Astrocyte of the spinal cord (primary cell): ENCODE results near the gene PXMP2.

Experiments
- DNase-seq: peaks from one replicate; pipeline ENCODE4 v3.0.0; 2011; ENCODE audit warnings: low read depth, low spot score
- H3K4me3 ChIP-seq: 2 replicates; pipeline ENCODE4 v1.5.1; 2011; ENCODE audit warnings: low read depth, mild to moderate bottlenecking, low read length, moderate library complexity
- in situ Hi-C: cut with HindIII; loops from 2 replicates; pipeline ENCODE4 v1.10.0; 2017; ENCODE audit warnings: low sequenced_read_pairs
- TF ChIP-seq, protein P1 (sequence below): IDR thresholded peaks from 2 replicates; pipeline ENCODE4 v1.5.1; 2012; ENCODE audit warnings: low read depth, mild to moderate bottlenecking, low read length, inconsistent platforms

PXMP2 gene

DNA sequence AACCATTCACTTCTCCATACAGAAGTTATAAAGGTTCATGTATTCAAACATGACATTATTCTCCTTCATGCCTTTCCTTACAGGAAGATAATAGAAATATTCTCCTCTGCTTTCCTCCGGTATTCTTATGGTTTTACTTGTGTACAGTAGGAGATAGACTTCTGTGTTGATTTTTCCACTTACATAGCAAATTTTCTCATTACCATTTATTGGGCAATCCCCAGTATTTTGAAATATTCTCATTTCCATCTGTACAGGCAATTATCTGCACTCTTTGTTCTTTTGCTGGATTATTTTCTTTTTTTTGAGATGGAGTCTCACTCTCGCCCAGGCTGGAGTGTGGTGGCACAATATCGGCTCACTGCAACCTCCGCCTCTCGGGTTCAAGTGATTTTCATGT lies 11.0 kb downstream of the PXMP2 start:
- no peak for DNase-seq
- TF ChIP-seq, protein P1, sequence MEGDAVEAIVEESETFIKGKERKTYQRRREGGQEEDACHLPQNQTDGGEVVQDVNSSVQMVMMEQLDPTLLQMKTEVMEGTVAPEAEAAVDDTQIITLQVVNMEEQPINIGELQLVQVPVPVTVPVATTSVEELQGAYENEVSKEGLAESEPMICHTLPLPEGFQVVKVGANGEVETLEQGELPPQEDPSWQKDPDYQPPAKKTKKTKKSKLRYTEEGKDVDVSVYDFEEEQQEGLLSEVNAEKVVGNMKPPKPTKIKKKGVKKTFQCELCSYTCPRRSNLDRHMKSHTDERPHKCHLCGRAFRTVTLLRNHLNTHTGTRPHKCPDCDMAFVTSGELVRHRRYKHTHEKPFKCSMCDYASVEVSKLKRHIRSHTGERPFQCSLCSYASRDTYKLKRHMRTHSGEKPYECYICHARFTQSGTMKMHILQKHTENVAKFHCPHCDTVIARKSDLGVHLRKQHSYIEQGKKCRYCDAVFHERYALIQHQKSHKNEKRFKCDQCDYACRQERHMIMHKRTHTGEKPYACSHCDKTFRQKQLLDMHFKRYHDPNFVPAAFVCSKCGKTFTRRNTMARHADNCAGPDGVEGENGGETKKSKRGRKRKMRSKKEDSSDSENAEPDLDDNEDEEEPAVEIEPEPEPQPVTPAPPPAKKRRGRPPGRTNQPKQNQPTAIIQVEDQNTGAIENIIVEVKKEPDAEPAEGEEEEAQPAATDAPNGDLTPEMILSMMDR: no peak
- H3K4me3 ChIP-seq: no peak overlapping the region
- in situ Hi-C loops: no loop called here

DNA sequence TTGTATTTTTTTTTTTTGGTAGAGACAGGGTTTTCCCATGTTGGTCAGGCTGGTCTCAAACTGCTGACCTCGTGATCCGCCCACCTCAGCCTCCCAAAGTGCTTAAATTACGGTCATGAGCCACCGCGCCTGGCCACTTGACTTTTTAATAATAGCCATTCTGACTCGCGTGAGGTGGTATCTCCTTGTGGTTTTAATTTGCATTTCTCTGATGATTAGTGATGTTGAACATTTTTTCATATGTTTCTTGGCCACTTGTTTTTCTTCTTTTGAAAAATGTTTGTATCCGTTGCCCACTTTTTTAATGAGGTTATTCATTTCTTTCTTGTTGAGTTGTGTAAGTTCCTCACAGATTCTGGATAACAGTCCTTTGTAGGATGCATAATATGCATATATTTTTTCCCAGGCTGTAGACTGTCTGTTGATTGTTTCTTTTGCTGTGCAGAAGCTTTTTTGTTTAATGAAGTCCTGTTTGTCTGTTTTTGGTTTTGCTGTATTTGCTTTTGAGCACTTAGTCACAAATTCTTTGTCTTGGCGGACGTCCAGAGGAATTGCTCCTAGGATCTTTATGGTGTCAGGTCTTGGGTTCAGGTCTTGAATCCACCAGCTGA lies 12.9 kb downstream of the PXMP2 start:
- DNase-seq: peak; percentile 40
- H3K4me3 ChIP-seq: no peak overlapping the region
- in situ Hi-C loops: no loop called here
- TF ChIP-seq, protein P1: no peak

DNA sequence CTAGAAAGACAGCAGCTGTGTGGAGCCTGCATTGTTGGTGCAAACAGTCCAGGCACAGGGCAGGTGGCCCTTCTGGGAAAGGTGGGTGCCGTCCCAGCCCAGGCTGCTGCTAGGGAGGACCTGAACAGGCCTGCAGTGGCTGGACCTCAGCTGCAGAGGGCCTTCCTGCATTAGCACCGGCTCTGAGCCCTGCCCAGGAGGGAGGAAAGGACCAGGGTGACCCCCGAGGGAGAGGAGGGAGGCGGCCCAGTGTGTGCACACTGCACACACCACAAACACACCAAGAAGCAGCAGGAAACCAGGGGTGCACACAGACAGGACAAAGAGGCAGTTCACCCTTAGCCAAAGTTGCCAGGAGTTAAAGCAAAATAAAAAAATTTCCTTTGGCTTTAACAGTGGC lies 15.3 kb downstream of the PXMP2 start:
- TF ChIP-seq, protein P1: no peak
- no peak for DNase-seq
- in situ Hi-C loops: no loop called here
- no peak overlapping the region for H3K4me3 ChIP-seq

DNA sequence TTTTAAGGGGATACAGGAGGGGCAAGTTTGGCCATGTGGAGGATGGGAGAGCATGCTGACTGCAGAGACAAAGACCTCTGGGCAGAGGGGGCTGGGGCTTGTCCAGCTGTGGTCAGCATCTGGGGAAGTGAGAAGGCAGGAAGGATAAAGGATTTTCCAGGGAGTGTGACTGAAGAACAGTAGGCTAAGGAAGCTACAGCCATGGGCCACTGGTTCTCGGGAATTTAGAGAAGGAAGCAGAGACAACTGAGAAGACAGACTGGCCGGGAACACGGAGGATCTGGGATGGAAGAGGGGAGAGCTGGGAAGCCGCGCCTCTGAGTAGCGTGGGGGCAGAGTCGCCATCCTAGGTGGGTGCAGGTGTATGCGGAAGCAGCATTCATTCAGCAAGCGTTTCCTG lies 16.3 kb downstream of the PXMP2 start:
- no peak for DNase-seq
- TF ChIP-seq, protein P1: no peak
- H3K4me3 ChIP-seq: no peak overlapping the region
- in situ Hi-C loops: no loop called here

DNA sequence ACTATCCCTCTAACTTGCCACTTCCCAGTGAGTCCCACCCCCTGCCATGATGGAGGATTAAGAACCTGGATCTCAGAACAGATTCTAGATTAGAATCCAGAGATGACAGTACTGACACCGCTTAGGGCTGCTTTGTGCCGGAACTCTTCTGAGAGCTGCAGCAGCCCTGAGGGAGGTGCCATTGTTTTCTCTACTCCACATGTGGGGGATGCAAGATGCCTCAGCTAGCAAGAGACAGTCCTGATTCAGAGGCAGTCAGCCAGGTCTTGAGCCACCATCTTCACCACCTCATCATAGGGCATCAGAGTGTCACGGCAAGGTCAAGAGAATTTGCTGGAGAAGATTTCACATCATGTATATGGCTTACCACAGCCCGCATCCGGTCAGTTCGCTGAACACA lies 19.9 kb downstream of the PXMP2 start:
- no peak overlapping the region for H3K4me3 ChIP-seq
- no peak for DNase-seq
- in situ Hi-C loops: no loop called here
- TF ChIP-seq, protein P1: no peak

DNA sequence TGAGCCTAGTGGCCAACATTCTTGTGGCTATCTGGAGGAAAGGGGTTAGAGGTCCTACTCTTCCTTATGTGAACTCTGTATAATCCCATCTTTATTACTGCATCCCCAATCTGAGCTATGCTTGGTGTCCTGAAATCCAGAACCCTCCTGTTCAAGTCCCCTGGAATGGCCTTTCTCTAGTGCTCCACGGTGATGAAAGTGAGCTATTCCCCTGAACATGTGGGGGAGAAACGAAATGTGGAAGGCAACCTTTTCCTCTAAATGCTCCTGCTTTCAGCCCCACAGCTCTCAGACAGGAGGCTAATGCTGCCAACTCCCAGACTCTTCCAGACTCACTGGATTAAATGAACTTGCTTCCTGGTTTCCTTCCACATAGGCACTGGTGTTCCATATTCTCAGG lies 20.8 kb downstream of the PXMP2 start:
- TF ChIP-seq, protein P1: no peak
- no peak for DNase-seq
- in situ Hi-C loops: no loop called here
- no peak overlapping the region for H3K4me3 ChIP-seq

DNA sequence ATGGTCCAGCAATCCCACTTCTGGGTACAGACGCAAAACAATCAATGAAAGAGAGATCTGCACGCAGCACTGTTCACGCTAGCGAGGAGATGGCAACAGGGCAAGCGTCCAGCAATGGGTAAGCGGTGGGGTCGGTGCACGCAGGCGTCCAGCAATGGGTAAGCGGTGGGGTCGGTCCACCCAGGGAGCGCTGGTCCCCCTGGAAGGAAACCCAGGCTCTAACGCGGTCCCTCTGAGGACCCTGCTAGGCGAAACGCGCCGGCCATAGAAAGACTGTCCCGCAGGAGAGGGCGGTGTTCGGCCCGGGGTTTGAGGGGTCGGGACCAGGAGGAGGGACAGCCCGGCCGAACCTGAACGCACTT lies 22.6 kb downstream of the PXMP2 start:
- in situ Hi-C loops: no loop called here
- no peak for DNase-seq
- TF ChIP-seq, protein P1: no peak
- peak overlapping the region; percentile 87 for H3K4me3 ChIP-seq
